H54 (cell line): ENCODE data around the gene ROR1.
A peak's percentile ranks its signal among the peaks of the same experiment; 100 is the strongest.

Experiments
- DNase-seq: peaks from one replicate; pipeline ENCODE4 v3.0.0; 2011; ENCODE audit warnings: low spot score, mixed read lengths; ENCODE audit not compliant: insufficient read length
- FAIRE-seq: peaks from 3 replicates; lab custom pipeline; 2011; peaks lifted over from hg19 to GRCh38; lab: Jason Lieb, UNC
- POLR2A ChIP-seq: IDR thresholded peaks from 2 replicates; pipeline ENCODE4 v1.6.1; 2011; ENCODE audit warnings: low read depth, mild to moderate bottlenecking, low read length

Gene ROR1

DNA sequence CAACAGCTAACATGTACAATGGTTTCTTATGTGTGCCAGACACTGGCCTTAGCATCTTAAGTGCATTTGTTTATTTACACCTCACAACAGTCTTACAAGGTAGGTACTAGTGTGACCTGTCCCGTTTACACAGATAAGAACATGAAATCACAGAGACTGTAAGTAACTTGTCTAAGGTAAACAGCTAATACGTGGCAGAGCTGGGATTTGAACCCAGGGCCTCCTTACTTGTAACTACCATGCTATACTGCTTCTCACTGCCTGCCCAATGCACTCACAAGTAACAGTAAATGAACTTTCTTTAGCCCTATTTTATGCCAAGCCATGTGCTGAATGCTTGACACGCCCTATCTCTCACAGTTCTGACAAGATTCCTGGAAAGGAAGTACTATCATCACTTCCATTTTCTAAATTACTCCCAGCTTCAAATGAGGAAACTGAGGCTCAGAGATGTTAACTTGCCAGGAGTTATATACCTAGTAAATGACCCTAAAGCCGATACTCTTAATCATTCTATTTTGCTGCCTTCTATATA is 25.7 kb upstream of the ROR1 start:
- FAIRE-seq: no peak

DNA sequence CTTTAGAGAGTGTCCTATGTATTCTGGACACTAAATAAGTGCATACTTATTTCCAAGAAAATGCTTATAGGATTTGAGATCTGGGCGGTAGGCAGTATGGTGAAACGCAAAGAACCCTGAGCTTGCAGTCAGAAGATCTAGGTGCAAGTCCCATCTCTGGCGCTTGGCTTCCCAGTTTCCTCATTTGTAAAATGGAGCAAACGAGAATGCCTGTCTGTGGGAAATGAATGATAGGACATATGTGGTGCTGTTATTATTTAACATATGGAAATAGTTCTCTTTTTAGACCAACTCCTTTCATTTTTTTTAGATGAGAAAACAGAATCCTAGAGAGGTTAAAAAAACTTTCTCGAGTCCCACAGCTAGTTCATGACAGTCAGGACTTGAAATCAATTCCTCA is 25.2 kb upstream of the ROR1 start:
- TF ChIP-seq POLR2A: no peak
- DNase-seq: no peak
- no peak for FAIRE-seq

More for the DNA sequence above, 25.7 kb upstream of the ROR1 start:
- TF ChIP-seq POLR2A: no peak
- DNase-seq: no peak

DNA sequence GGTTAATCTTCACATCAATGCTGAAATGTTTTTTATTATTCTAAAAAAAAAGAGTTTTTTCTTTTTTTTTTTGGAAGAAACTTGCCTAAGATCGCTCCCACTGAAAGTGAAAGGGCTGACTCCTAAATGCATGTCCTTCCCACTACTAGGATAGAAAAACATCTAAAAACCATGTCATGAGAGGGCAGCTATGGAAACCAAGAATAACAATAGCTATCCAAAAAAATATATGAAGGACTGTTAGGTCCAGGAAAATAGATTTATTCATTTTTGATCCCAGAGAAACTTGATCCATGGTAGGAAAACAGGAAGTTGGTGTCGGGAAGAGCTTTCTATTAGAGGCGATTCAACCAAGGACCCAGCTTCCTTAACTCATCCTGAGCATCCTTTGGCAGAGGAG is 23.1 kb upstream of the ROR1 start:
- FAIRE-seq (no peak), DNase-seq (no peak)
- TF ChIP-seq POLR2A: no peak

DNA sequence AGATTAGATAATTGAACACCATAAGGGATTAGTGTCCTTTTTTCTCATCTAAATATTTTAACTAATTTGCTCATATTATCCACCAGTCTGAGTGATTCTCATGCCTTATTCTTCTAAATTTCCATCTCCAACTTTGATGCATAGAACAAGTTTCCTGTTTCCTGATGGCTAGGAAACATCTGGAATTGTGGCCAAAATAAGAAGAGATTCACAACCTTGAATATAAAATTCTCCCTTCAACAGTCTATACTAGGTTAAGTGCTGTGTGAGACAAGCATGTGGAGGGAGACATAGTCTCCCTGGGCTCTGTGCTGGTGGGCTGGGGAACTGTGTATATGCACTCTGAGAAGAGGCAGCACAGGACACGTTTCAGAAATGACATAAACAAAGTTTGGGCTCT is 21.6 kb upstream of the ROR1 start:
- no peak for DNase-seq
- TF ChIP-seq POLR2A: no peak
- no peak for FAIRE-seq

DNA sequence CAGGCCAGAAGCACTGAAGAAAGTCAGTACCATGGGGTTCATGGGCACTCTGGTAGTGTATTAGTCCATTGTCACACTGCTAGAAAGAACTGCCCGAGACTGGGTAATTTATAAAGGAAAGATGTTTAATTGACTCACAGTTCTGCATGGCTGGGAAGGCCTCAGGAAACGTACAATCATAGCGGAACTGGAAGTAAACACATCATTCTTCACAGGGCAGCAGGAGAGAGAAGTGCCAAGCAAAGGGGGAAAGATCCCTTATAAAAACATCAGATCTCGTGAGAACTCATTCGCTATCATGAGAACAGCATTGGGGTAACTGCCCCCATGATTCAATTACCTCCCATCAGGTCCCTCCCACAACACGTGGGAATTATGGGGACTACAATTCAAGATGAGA is 20.2 kb upstream of the ROR1 start:
- no peak for DNase-seq
- FAIRE-seq: no peak
- no peak for TF ChIP-seq POLR2A

DNA sequence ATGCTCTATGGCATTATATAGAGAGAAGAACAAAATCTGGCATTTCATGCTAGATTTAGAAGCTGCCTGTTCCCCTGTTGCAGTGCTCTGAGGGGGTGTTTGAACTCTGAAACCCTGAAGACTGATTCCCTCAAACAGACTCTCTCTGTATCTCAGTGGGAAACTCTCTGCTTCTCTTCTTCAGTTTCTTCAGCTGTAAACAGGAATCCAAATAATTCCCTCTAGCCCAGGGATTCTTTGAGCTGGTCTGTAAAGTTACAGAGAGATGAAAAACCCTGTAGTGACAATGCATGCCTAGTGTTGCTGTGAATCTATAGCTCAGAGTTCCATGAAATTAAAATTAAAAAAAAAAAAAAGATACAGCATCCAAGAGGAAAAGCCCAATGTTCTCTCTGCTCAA is 17.0 kb upstream of the ROR1 start:
- DNase-seq (no peak), FAIRE-seq (no peak)
- TF ChIP-seq POLR2A: no peak

DNA sequence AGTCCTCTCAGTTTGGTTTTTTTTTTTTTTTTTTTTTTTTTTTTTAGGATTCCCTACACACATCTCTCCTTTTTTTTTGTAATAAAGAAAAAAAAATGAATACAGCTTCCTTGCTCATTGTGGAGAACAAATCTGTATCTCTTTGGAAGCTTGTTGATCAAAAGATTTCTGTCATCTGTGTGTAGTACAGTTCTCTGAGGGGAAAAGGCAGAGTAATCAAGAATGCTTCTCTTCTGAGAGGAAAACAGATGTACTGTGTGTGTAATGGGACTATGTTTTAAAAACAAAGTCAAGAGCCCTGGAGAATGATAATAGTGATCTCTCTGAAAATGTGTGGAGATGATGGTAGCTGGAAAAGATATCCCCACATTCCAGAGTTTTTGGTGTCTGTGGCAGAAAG is 16.5 kb upstream of the ROR1 start:
- no peak for FAIRE-seq
- no peak for TF ChIP-seq POLR2A

DNA sequence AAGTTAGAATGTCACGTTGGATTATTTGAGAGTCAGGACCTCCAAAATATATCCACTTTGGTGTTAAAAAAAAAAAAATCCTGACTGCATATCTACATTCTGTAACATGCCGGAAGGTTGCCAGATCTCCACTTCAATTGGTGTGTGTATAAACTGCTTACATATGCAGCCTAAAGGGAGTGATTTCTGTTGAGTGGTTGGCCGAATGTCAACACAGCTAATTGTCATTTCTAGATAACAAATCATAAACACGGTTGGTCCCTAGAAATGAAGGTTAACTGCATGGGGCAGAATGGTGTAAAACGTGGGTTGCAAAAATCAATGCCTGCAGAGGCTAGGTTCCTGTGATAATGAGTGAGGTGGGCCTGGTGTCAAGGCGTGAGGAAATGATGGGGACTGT is 15.0 kb upstream of the ROR1 start:
- DNase-seq: no peak
- TF ChIP-seq POLR2A: no peak
- FAIRE-seq: no peak

More for the DNA sequence above, 16.5 kb upstream of the ROR1 start:
- DNase-seq: no peak

DNA sequence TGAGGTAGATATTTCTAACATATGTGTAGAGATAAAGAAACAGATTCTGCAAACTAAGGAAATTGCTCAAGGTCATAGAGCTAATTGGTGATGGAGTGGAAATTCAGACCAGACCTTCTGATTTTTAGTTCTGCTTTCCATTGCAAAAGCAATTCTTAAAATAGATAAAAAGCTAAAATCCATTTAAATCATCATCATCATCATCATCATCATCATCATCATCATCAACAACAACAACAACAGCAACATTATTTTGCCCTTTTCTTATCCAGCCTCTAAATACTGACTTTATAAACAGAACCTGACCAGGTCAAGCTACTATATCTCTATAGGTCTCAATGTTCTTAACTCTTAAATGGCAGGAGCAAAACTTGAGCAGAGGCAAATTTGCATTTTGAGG is 14.0 kb upstream of the ROR1 start:
- FAIRE-seq: no peak
- TF ChIP-seq POLR2A: no peak
- no peak for DNase-seq

DNA sequence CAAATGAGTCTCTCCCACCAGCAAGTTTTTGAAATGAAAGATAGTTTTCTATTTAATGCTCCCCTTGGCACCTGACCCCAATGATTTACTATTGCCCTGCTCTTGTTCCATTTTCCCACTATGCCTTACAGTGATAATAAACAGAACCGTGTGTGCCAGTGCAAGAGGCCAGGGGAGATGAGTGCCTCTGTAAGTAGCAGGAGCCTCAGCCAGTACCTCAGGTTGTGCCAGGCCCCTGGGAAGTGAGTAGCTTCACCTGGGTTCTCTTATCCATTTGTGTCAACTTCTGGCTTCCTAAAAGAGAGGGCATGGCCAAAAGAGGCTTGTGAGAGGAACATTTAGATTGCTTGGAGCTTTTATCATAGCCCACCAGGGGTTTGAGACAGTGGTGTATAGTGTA is 3.4 kb upstream of the ROR1 start:
- no peak for DNase-seq
- FAIRE-seq: no peak
- no peak for TF ChIP-seq POLR2A

DNA sequence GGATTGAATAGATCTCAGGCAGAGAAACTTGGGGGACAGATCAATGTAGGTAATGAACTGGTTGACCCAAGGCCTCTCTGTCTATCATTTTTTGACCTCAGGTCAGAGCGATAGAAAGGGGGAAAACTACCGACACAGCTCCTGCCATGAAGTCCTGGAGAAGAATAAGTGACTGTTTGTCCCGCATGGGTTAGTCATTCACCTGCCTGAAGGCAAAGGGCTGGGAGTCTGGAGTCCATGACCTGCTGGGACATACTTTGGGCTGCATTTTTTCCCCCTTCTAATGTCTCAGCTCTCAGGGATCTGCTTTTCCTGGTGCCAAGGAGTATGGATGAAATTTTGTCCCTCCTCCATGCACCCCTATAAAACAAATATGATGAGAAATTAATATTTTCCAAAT is 1.6 kb upstream of the ROR1 start:
- FAIRE-seq (no peak), DNase-seq (no peak)
- TF ChIP-seq POLR2A: no peak

DNA sequence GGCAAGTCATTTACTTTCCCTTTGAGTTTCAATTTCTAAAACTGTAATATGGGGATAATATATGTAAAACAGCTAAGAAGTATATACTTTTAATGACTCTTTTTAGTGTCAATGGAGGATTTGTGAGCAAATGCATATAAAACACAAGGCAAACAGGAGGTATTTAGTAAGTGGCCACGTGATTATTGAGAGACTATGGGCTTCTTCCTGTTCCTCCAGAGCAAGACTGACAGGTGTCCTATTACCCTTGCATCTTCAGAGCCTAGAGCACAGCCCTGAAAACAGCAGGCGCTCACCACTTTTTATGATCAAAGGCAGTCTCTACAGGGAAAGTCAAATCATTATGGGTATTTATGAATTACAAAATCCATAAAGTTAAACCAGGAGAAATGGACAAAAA is 941 bp upstream of the ROR1 start:
- no peak for FAIRE-seq
- no peak for TF ChIP-seq POLR2A

DNA sequence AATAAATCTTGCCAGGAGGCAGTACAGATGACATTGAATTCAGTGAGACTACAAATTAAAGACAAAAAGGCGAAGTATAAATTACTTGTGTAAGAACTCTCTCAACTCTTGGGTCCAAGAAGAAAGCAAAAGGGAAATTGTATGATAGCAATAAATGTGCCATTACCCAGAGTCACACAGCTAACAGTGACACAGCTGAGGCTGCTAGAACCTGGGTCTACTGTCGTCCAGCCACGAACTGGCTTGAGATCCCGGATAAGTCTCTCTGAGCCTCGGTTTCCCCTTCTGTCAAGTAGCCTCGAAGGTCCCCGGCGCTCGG is 362 bp upstream of the ROR1 start:
- FAIRE-seq (no peak), DNase-seq (no peak)
- TF ChIP-seq POLR2A: no peak

More for the DNA sequence above, 941 bp upstream of the ROR1 start:
- DNase-seq: no peak

DNA sequence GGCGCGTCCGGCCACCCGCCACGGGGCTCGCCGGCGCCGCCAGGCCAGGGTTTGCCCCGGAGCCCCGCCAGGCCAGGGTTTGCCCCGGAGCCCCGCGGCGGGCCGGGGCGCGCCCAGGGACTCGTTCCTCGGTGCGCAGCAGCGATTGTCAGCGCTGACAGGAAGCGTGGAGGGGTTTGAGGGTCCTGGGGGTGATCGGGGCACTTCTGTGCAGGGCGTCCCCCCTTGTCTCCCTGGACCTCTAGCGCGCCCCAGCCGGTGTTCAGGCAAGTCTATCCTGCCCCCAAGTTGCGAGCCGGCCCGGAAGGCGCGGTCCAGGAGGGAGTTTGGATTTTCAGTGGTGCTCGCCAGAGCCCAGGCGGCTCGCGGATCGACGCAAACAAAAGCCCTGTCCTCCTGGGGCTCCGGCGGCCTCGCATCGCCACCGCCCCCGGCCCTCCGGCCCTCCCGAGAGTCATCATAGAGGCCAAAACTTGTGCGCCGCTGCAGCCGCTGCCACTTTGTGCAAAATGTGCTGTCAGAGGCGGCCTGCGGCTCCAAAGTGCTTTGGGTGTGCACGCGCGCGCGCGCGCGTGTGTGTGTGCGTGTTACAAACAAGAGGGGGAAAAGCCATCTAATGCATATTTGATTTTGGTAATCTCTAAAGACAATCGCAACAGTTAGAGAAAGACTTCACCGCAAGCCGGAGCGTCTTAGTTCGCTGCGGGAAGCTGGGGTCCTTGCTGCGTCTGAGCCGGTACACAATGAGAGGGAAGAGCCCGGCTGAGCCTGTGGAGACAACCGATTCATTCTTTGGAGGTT is 1.0 kb downstream of the ROR1 start:
- no peak for TF ChIP-seq POLR2A
- DNase-seq (peak; percentile 26), FAIRE-seq (no peak)
